Smooth muscle cell of the brain vasculature (primary cell): ENCODE results near the gene RAB8A.
"Not testable (repeated sequence)": the region's sequence is repeated elsewhere in the genome, so short reads cannot be mapped to it uniquely, and the experiment has no call there.

ENCODE experiments used
- DNase-seq: peaks from one replicate; pipeline ENCODE4 v3.0.0-alpha.2; 2012; ENCODE audit warnings: low read depth, low spot score

RAB8A gene

DNA sequence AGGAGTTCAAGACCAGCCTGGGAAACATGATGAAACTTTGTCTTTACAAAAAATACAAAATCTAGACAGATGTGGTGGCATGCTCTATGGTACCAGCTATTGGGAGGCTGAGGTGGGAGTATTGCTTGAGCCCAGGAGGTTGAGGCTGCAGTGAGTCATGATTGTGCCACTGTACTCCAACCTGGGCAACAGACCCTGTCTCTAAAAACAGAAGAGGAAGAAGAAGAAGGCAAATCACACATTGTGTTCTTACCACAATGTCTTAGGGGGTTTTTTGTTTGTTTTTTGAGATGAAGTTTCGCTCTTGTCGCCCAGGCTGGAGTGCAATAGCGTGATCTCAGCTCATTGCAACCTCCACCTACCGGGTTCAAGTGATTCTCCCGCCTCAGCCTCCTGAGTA, 67.2 kb downstream of the RAB8A start:
- not testable (repeated sequence) for DNase-seq

- no peak for DNase-seq
Observed at GRCh38 chr19:16180611-16181010, 68.9 kb downstream of the RAB8A start.
